ENCODE data around the gene TCHHL1.

Gene TCHHL1

DNA sequence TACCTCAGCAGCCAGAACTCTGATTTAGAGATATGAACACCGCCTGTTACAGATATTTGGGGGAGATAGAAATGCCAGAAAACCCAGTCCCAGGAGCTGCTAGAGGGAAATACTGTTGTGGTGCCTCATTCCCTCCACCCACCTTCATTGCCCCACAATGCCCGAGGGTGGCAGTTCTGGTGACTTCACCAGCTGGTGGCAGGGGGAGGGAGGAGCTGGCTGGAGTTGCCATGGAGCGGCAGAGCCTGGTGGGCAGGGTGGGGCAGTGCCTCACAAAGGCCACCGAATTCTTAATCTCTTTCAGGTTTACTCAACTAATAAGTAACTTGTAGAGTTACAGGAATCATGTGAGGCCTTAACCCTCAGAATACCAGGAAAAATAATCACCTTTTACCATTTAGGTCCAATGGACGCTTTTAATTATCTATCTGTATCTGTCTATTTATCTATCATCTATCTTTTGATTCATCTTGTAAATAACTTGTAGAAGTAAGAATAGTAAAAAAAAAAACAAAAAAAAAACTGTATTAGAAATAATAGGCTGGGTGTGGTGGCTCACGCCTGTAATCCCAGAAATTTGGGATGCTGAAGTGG is 40.4 kb downstream of the TCHHL1 start:
- no peak for DNase-seq (ENCODE audit: low spot score)
- no peak for TF ChIP-seq CTCF (IDR thresholded peaks at IDR 0.05; ENCODE audit: extremely low read depth, missing control alignments)

DNA sequence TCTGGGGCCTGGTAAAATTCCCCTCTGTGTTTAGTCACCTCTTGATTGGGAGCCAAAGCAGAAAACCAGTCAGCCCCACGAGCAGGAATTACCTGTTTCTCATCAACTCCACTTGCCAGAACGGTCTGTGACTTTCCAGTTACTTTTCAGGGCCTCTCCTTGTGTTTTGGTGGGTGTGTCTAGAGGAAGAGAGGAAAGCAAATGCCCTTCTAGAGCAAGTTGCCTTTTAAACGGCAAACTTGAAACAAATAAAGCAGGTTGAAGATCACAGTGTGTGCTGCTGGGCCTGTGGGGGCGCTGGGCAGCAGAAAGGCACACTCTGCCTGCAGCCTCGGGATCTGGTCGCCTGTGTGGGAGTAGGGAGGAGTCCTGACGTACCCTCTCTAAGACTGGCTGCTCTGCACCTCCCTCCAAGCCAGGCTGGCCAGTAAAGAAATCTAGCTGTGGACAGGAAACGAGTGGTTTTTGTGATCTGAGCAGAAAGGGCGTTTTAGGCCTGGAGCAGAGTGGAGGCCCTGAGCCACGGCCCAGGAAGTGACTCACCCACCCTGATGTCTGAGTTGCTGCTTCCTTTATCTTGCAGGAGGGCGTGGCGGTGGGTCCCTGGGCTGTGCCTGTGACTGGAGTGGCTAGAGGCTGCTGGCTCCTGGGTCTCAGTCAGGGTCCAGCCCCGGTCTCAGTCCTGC is 41.0 kb downstream of the TCHHL1 start:
- peak; percentile 87 for DNase-seq (ENCODE audit: low spot score)
- peak; percentile 59 for TF ChIP-seq CTCF (IDR thresholded peaks at IDR 0.05; ENCODE audit: extremely low read depth, missing control alignments)

DNA sequence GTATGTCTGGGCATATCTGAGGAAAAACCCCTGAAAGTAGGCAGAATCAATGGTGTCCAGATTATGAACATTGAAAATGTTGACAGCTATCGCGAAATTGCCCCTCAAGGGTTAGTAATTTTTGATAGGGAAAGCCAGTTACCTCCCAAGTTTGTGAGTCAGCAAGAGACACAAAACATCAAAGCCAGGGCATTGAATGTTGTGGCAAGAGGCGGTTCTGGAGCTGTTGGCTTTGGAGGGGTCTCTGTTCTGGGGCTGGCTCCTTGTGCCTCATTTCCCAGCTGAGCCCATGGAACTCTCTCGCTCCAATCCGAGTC is 41.5 kb downstream of the TCHHL1 start:
- DNase-seq (ENCODE audit: low spot score), result no peak
- TF ChIP-seq CTCF (IDR thresholded peaks at IDR 0.05; ENCODE audit: extremely low read depth, missing control alignments), result no peak

DNA sequence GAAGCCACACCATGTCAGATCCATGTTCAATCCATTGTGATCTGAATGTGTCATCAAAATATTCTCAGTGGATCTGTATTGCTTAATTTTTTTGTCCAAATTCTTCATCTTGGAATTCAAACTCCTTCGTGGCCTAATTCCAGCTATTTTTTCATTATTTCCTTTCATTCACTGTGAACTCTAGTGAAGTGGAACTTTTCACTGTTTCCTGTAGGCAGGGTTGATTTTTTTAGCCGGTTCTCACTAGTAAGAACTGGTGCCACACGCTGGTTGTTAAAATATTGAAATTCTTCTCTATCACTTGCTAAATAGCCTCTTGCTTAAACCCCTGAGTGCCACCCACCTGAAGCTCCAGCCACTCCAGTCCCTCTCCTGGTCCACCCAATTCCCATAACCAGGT is 44.5 kb downstream of the TCHHL1 start:
- TF ChIP-seq CTCF (IDR thresholded peaks at IDR 0.05; ENCODE audit: extremely low read depth, missing control alignments), result no peak
- DNase-seq (ENCODE audit: low spot score), result no peak

DNA sequence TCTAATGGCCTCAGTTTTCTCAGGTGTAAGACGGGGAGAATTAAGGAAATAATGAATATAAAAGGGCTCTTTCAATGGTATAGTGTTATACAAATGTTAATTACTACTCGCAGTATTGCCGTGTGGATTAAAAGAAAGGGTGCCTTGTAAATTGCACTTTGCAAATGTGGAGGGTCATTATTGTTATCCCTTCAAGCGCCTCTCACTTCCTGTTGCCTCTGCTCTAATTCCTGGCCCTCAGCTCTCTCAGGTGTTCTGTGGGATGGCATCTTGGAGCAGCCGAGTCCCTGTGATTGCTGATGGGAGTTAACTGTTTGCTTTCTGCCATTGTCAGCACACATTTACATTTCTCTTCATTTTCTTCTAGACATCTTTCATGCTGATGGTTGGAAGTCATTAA is 45.0 kb downstream of the TCHHL1 start:
- no peak for TF ChIP-seq CTCF (IDR thresholded peaks at IDR 0.05; ENCODE audit: extremely low read depth, missing control alignments)
- no peak for DNase-seq (ENCODE audit: low spot score)

GRCh38 chr1:152042030-152042429 is 46.8 kb downstream of the TCHHL1 start:
- DNase-seq (ENCODE audit: low spot score), result no peak

DNA sequence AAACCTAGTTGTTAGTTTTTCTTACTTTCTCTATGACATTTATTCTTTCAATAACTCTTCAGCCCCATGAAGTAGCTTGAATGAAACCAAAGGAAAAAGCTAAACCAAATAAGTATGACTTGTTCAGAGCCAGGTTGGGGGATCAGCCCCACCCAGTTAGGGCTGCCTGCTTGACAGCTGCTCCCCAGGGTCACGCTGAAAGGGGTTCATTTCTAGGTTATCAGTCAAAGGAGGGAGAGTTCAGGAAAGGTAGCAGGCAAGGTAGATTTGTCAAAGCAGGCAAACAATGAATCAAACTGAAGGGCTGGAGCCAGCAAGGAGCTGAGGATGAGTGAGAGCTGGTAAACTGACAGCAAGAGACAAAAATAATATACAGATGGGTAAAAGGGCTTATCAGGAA is 49.0 kb downstream of the TCHHL1 start:
- no peak for DNase-seq (ENCODE audit: low spot score)
- no peak for TF ChIP-seq CTCF (IDR thresholded peaks at IDR 0.05; ENCODE audit: extremely low read depth, missing control alignments)

More at GRCh38 chr1:152042030-152042429, 46.8 kb downstream of the TCHHL1 start:
- TF ChIP-seq CTCF (IDR thresholded peaks at IDR 0.05; ENCODE audit: extremely low read depth, missing control alignments), result no peak

Data from GM20000 (cell line).